GM21717 (cell line): ENCODE measurements around the gene CASP4.
A peak's percentile ranks its signal among the peaks of the same experiment; 100 is the strongest.
"Not testable (repeated sequence)": the region's sequence is repeated elsewhere in the genome, so short reads cannot be mapped to it uniquely, and the experiment has no call there.

Experiments used
- ATAC-seq: cut with Tn5 transposase; IDR thresholded peaks from one replicate; pipeline ENCODE4 v1.9.1; 2021; ENCODE audit warnings: mild to moderate bottlenecking, moderate library complexity; ENCODE audit not compliant: unreplicated experiment

CASP4 gene

DNA sequence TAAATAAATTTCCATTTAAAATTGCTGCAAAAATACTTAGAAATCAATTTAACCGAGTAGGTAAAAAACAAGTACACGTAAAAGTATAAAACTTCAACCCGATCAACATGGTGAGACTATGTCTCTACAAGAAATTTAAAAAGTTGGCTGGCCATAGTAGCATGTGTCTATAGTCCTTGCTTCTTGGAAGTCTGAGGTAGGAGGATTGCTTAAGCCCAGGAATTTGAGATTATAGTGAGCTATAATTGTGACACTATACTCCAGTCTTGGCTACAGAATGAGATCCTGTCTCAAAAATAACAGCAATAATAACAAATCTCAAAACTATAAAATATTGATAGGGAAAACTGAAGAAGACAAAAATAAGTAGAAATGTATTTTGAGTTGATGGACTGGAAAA, 11.1 kb downstream of the CASP4 start:
- ATAC-seq = no peak

DNA sequence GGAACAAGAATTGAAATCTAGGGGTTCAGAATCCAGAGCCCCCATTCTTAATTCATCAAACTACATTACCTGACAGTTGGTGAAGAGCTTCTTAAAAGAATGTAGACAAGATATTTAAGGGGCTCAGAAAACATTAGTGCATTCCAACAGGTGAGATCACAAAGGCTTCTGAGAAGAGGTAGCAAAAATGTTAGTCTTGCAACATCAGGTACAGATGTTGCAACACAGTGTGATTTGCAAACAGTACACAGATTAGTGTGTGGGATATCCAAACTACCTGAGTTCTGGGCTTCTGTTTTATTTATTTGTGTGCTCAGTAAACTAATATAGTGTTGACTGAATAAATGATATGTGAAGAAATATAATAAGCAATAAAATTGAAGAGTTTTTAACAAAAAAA, 11.8 kb downstream of the CASP4 start:
- no peak for ATAC-seq

DNA sequence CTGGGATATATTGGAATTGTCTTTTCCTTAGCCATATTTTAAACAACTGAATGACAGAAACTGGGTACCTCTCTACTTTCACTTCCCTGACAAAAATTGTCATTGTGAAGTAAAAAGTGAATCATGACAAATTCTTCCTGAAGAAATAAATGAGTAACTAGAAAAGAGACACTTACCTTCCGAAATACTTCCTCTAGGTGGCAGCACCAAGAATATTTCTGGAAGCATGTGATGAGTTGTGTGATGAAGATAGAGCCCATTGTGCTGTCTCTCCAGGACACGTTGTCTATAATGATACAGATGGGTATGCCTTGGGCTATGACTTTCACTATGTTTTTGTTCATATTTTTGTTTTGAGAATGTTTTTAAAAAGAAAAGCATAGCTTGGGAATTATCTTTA, 21.5 kb downstream of the CASP4 start:
- ATAC-seq = peak; percentile 89

DNA sequence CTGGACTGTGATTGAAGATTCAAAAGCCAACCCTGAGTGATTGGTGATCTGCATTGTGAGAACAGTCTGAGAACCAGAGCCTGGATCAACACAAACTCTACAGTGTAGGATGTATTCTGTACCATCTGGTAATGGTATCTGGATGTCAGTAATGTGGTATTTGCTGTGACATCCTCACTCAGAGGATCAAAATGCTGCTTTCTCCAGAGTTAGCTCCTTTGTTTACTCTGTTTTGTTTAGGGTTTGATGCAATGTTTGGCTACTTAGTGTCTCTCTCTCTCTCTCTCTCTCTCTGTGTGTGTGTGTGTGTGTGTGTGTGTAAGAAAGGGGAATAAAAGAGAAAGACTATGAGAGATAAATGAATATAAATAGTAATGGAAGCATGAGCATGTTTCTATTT, 24.3 kb downstream of the CASP4 start:
- no peak for ATAC-seq

DNA sequence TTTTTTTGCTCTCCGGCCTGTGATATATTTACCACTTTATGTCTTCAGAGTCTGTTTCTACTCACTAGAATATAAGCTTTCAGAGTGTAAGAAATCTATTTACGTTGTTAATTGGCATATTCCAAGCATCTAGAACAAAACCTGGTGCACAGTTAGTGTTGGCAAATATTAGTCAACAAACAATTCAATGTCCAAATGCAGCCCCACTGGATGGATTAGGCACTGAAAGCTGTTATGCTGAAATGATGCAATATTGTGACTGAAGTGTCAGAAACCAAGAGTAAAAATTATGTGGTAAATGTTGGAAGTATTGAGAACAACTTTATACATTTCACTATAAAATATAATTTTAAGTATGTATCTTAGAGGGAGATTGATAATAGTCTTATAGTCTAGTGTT, 24.8 kb downstream of the CASP4 start:
- no peak for ATAC-seq

DNA sequence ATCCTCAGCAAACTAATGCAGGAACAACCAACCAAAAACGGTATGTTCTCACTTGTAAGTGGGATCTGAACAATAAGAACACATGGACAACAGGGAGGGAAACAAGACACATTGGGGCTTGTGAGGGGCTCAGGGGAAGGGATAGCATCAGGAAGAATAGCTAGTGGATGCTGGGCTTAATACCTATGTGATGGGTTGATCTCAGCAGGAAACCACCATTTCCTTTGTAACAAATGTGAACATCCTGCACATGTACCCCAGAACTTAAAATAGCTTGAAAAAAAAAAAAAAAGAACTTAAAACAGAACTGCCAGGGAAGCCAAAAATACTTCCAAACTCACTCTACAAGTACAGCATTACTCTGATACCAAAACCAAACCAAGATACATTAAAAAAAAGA, 33.8 kb downstream of the CASP4 start:
- ATAC-seq = no peak

DNA sequence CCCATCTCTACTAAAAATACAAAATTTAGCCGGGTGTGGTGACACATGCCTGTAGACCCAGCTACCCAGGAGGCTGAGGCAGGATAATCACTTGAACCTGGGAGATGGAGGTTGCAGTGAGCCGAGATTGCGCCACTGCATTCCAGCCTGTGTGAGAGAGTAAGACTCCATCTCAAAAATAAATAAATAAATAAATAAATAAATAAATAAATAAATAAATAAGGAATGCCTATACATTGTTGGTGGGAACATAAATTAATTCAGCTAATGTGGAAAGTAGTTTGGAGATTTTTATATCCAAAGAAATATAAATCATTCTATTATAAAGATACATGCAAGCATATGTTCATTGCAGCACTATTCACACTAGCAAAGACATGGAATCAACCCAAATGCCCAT, 34.3 kb downstream of the CASP4 start:
- ATAC-seq = not testable (repeated sequence)

DNA sequence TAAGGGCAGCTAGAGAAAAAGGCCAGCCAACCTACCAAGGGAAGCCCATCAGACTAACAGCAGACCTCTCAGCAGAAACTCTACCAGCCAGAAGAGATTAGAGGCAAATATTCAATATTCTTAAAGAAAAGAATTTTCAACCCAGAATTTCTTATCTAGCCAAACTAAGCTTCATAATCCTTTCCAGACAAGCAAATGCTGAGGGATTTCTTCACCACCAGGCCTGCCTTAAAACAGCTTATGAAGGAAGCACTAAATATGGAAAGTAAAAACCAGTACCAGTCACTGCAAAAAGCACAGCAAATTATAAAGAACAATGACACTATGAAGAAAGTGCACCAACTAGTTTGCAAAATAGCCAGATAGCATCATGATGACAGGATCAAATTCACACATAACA, 39.6 kb downstream of the CASP4 start:
- no peak for ATAC-seq

DNA sequence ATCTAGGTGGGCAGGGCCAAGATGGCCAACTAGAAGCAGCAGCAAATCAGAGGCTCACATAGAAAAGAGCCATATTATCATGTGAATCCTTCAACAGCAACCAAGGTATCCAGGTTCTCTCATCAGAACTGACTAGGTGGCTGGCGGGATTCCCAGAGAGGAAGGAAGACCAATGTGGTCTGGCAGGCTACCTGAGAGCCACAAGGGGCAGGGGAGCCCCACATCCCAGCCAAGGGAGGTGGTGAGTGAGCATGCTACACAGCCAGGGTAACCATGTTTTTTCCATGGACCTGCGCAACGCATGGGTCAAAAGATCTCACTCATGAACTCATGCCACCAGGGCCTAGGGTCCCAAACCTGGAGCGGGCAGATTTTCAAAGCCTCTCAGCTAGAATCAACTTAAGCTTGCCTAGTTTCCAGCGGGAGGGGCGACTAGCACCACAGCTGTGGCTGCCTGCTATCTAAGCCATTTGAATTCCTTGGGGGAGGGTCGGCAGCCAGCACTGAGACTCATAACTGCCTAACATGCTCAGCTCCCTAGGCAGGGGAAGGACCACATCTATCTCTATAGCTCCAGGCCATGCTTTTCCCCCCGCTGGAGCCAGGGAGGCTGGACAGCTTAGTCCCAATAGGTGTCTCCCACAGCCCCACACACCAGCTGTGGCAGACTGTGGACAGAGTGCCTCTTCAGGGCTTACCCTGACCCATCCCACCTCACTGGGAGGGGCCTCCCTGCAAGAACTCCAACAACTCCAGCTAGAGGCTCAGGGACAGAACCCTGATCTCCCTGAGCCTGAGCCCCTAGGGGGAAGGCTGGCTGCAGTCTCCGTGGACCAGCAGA, 41.4 kb downstream of the CASP4 start:
- ATAC-seq = no peak

DNA sequence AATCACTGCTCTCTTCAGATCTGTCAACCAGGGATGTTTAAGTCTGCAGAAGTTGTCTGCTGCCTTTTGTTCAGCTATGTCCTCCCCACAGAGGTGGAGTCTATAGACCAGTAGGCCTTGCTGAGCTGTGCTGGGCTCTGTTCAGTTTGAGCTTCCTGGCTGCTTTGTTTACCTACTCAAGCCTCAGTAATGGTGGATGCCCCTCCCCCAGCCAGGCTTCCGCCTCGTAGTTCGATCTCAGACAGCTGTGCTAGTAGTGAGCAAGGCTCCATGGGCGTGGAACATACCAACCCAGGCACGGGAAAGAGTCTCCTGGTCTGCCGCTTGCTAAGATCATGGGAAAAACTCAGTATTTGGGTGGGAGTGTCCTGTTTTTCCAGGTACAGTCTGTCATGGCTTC, 42.5 kb downstream of the CASP4 start:
- no peak for ATAC-seq

DNA sequence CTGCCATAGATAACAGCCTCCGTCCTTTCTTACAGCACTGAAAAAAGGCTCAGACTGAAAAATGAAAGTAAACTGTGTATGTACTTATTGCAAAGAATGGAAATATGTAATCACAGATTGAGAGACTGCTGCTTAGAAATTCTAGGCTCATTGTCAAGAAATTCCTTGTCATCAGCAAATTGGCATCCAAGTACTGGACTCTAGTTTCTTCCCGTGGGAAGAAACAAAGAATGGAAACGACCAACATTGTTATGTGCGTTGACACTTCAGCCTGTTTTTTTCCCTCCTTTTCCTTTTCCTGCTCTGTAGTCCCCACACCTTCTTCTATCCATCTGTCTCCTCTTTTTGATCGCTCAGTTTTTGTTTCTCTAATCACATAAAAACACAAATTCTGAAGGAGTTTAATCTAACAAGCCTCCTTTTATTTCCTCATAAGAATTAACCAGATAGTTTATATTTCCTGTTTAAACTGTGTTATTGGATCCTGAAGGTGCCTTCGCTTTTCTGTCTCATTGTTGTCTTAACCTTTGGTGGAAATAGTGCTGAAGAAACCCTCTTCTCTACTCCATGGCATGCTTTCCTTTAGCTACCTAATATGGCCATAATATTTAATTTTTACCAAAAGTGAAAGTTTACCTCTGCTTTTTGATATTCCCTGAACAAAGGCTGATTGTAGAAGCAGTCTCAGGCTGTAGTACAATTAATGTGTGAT, 50.1 kb downstream of the CASP4 start:
- ATAC-seq = peak; percentile 86

DNA sequence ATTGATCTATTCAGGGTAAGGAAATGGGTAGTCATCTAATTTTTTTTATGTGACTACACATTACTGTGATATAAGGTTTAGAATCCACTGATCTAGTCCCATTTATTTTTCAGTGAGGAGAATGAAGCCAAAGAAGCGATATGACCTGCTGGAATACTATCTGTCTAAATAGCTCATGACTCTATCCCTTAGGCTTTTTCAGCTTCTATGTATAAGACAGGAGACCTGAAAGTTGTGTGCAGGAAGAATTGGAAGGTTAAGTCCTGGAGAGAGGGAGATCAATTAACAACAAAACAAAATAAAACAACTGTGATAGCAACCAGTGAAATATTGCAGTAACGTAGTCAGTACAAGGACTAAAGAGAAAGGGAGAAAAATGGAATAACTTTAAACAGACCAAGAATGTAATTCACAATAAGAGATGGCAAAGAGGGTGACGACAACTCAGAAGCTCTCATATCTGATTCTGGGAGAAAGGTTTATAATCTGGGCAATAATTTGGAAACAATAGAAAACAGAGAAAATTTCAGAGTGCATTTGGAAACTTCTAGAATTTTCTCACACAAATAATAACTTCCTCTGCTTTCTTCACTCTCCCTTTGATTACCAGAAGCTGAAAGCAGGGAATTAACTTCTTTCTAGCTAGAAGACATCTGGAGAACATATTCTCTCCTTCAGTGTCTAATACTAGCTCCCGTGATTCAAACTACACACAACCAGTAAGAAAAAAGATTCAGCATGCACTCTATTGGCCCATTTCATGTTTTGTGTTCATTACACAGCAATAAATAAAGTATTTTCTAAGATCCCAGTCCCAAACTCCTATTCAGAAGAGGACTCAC, 50.9 kb downstream of the CASP4 start:
- ATAC-seq = peak; percentile 52

DNA sequence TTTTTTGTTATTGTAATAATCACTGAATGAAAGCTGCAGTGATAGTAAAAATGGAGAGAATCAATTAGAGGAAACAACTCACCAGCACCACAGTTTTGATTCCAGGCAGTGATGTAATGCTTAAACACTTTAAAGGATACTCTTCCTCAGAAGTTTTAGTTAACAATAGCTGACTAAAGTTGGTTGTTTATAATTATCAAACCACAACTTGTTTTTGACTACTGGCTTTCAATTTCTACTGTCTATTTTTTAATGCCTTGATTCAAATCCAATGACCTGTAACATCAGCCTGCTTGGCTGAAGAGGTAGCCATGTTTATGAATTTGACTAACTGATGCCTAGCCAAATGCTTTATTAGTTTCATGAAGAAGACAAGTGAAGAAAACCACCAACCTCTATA, 51.9 kb downstream of the CASP4 start:
- no peak for ATAC-seq

DNA sequence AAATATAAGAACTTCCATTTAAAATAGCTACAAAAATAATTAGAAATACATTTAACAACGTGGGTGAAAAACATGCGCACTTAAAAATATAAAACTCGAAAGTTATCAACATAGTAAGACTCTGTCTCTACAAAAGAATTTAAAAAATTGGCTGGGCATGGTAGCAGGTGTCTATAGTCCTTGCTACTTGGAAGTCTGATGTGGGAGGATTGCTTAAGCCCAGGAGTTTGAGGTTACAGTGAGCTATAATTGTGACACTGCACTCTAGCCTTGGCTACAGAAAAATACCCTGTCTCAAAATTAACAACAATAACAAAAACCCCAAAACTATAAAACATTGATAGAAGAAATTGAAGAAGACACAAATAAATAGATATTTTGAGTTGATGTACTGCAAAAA, 56.3 kb downstream of the CASP4 start:
- ATAC-seq = no peak

DNA sequence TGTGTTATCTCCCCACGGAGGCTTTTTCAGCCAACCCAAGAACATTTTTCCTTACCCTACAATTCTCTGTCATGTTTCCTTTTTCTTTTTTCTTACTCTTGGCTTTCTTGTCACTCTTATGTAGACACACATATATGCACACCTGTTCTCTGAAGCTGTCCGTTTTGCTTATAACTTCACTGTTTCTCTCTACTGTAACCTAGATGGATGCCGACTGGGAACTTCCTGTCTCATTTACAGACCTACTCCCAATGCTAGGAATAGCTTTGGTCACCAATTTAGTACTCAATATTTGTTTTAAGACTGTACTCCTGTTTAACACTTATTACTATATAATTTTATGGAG, 60.2 kb downstream of the CASP4 start:
- no peak for ATAC-seq

DNA sequence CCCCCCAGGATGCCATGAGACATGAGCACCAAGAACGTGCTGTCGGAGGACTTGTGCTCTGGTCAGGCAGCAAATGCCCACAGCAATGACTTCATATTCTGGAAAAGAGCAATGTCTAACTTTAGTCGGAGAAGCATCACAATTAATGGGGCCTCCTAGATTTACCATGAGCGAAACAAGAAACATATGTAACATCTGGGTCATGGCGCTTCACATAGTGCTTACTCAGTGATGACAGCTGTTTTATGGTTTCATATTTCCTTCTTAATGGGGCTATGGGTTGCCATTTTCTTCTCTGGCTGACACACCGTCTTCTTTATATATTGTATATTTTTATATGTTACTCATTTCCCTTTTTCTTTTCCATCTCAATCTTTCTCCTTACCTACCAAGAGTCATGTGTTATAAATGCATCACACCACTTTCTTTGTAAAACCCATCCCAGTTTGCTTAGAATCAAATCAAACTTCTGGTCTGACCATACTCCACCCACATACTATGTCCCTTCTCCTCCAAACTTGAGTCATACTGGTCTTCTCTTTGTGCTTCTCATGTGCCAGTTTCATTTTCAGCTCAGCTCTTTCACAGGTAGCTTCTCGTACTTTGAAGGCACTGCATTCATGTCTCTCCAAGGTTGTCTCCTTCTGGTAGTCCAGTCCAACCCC, 60.7 kb downstream of the CASP4 start:
- ATAC-seq = peak; percentile 95

DNA sequence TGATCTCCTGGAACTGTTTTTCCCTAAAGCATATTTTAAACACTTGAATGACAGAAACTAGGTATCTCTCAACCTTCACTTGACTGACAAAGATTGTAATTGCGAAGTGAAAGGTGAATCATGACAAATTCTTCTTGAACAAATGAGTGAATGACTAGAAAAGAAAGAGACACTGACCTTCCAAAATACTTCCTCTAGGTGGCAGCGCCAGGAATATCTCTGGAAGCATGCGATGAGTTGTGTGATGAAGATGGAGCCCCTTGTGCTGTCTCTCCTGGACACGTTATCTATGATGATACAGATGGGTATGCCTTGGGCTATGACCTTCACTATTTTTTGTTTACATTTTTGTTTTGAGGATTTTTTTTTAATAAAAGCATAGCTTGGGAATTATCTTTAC, 63.1 kb downstream of the CASP4 start:
- no peak for ATAC-seq

DNA sequence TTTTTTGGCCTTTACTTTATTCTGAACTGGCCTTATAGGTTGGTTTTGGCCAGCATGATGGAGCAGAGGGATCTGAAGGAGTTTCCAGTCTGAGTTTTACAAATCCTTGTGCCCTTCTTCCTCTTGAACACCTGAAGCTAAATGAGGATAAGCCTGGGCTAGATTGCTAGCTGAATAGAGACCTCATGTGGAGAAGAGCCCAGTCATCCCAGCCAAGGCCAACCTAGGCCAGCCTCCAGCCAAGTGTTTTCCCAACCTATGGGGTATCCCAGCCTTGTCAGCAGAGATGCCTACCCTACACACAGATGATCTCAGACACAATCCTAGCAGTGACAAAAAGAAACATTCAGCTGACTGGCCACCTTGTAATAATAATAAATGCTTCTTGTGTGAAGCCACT, 69.1 kb downstream of the CASP4 start:
- ATAC-seq = no peak

DNA sequence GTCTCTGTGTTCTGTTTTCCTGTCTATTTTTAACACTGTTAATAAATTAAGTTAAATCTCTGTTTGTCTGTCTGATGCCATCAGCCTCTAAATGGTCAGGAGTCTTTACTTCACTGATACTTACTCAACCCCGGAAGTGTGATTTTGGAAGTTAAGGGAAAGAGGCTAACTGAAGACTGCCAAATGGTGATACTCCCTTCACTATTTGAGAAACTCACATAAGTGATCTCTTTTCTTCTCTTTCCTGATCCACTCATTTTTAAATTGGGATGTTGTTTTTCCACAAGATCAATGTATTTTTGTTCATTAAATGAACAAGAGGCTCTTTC, 69.7 kb downstream of the CASP4 start:
- peak; percentile 8 for ATAC-seq

DNA sequence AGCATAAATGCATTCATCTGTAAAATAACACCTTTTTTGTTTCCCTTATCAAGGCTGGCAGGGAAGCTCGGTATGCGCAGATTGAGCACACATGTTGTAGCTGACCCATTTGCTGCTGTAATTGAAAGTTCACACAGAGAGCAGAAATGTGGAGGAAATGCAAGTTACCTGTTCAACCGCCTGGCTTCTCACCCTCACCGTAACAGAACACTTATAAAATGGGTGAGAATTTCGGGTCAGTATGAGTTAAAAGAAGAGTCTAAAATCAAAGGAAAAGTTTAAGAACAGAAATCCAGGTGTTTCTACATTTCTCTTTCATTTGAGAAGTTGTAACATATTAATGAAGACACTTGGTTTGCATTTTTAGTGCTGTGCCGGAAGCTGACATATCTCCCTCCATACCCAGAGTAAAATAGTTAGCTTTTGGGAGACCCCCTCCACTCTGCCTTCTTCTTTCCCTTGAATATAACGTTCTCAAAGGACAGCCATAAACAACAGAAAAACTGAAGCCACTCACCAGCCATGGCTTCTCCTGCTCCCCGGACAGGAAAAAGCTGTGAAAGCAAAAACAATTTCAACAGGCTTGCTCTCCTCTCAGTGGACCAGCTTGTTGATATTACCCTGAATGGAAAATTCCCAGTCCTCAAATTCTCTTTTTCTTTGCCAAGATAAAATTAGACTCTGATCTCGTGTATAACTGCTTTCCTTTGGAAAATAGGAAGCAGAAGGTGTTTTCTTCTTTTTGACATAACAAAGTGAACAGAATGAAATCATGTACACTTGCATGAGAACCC, 70.3 kb downstream of the CASP4 start, which contains the start of gene CASP12:
TSS of gene CASP12 (minus strand) at position 570 of the 794 bp plus-strand sequence.
- peak; percentile 94 for ATAC-seq
